ENCODE results near the gene KIF21A.

Gene KIF21A

DNA sequence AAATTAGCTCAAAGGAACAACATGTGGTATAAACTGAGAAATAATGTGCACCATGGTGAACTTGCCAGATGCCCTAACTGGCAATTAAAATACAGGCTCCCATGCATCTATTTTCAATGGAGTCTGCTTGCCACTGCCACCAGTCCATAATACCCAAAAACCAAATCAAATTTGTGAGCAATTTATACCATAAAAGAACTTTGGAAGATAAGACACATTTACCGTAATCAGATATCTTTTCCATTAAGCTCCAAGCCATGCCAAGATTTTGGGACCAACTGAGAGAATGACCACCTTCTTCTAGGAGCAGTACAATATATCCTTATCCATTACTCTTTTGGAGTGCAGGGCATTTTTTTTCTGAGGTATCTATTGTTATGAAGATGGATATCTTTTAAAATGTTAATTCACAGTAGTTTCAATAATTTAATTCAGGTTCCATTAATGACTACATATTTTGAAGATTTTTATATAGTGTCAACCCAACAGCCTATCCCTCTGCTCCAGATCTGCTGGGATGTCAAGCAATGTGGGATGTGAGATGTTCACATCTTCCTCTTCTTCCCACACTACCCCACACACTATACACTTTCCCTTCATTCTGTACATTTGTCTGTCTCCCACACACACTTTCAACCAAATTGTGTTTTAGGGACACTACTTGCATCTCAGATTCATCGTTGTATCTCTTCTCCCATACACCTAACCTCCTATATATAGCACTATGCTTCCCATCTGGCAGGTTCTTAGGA is 53.3 kb downstream of the KIF21A start:
- DNase-seq: no peak

DNA sequence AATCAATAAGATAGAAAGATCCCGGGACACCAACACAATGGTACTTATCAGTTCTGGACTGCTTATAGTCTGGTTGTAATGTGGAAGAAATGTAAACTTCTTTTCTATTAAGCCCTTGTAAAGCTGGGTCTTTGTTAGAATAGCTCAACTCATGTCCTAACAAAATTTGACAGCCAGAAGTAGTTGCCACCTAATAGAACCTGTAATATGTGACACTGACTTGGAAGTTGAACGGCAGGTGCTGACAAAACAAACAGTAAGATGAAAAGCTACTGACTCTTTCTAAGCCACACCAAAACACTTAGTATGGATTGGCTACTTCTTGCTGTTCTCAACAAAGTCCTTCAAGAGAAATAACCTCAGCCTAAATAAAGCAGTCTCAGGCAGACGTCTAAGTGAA is 56.6 kb downstream of the KIF21A start:
- DNase-seq: no peak

DNA sequence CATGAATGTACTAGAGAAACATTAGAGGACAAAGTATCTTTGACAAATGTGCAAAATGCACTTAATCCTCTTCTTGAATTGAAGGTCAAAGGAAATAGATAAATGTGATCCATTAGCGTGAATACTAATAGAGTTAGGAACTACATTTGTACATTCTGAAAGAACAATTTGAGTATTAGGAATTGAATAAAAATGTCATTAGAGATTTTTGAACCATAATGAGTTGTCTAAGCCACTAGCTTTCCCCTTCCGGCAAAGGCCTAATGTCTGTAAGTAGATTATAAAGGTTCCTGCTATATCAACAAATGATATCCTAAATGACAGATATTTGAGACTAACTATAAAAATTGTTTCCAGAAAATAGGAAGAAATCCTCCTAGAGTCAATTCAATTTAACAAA is 59.8 kb downstream of the KIF21A start:
- DNase-seq: no peak

DNA sequence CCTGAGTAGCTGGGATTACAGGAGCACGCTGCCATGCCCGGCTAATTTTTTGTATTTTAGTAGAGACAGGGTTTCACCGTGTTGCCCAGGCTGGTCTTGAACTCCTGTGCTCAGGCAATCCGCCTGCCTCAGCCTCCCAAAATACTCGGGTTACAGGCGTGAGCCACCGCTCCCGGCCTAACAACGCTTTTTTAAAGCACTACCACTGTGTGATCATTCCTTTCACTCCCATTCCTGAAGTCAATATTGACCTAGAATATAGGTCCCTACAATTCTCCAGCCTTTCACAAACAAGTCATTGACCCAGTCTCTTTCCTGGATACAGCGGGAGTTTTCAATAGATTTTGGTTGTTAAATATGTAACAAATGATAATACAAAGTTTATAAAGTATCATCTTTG is 62.8 kb downstream of the KIF21A start:
- DNase-seq: no peak

DNA sequence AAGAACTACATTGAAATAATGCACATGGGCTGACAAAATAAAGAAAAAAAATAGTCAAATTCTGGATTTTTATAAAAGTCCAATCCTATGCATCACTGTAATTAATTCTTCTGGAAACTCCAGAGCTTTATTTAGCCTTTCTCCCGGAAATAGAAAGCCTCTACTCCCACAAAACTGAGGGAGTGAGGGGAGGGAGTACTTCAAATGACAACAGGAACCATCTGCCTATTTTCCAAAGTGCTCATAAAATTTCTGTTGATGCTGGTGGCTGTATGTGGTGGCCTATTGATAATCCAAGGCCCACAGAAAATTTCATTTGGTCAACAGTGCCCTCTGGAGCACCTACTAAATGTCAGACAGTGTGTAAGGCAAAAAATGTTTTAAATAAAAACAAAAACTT is 64.6 kb downstream of the KIF21A start:
- no peak for DNase-seq

DNA sequence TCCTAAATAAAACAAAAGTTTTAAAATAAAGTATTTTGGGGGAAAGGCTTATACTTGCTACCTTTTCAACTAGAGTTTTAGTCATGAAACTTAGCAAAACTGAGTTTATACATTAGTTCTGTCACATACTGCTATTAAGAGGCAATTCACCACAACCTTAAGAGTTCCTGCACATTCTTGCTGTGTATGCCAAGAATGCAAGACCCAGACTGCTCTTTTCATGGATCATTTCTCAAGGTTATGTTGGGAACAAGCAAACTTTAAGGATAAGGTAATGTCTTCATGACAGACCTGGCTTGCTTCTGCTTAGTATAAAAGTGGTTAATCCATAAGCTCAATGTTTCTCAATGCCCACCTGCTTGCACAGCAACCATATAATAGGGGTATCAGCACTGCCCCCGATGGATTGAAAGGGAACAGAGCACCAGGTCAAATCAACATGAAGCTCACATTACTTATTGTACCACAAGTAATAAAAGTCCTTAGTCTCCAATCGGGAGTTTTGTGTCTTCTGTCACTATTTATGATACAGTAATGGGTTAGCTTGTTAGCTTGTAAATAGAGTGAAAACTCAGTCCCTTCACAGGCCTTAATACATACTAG is 67.6 kb downstream of the KIF21A start:
- DNase-seq: no peak

DNA sequence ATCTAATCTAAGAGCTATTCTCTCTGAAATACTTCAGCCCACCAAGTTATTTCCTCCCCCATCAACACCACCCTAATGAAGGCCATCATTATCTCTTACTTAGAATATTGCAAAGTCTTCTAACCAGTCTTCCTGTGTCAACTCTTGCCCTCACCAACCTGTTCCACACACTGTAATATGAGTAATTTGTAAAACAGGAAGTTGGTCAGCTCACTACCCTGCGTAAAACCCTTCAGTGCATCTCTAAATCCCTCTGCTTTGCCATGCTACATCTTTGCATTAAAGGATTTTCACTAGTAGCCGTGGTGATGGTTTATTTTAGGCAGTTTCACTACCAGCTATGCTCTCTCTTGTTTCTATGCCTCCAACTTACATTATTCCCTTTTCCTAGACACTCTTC is 70.0 kb downstream of the KIF21A start:
- DNase-seq: no peak

DNA sequence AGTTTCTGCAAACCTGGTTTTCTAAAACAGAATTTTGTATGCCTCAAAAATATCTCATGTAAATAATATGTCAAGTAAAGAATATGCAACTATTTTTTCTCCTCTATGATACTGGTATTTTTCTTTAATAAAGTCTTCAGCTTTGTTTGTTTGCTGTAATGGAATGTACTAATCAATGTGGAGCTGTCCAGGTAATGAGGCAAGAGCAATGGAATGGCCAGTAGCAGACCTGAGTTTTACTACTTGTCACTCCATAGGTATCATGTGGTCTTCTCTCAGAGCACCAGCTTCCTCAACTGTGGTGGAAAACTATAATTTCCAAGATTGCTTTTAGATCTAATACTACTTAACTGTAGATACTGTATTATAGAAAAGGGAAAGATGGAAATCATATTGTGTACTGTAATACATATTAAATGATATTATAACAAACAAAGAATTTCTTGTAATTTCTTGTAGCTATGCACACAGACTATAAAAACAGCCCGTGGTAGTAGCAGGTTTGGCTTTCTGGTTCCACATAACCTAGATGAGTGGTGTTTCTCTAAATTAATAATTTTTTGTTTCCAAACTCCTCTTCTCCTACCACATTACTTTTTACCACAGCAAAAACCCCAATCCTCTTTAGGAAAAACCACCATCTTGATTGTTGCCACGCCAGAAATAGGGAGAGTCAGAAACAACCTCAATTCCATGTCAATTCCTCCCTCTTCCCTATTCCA is 70.6 kb downstream of the KIF21A start:
- DNase-seq: no peak

DNA sequence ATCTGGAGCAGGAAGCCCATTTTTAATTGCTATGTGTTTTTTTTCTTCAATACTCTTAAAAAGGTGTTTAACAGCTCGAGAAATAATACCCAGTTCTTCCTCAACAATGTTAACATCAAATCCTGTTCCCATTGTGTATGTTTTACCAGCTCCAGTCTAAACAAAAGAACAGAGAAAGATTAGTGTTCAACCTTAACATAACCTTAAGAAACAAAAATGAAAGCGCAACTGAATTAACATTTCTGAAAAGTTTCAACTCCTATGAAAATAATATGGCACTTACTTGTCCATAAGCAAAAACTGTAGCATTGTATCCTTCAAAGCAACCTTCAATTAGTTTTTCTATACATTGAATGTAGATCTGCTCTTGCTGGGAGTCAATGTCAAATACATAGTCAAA is 73.2 kb downstream of the KIF21A start:
- DNase-seq: no peak

DNA sequence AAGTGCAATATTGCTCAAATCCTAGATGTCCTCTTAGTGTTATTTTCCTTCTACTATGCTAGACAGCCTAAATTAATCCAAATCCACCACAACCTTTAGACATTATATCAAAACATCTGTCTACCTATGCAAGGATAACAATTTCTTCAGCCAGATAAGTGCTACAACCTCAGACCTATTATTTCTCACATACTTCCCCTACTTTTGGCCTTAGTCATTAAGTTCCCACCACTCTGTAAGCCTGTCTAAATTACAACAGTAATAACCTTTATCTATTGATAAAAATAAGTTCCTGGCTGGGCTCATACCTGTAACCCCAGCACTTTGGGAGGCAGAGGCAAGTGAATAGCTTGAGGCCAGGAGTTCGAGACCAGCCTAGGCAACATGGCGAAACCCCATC is 74.0 kb downstream of the KIF21A start:
- DNase-seq: no peak

DNA sequence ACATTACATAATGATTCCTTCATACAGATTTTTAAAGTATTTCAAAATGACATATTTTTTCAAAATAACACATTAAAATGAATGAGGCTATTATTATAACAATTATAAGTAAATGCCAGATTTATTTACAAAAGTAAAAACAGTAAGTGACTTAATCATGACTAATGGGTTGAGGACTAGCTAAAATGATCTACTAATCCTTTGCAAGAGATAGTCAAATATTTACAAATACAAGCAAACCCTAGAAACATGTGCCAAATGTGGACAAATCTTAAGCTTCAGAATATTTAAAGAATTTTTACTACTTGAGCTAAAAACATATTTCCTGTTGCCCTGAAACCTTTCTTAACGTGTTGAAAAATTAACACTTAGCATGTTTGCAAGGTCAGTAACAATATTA is 74.8 kb downstream of the KIF21A start:
- DNase-seq: no peak

DNA sequence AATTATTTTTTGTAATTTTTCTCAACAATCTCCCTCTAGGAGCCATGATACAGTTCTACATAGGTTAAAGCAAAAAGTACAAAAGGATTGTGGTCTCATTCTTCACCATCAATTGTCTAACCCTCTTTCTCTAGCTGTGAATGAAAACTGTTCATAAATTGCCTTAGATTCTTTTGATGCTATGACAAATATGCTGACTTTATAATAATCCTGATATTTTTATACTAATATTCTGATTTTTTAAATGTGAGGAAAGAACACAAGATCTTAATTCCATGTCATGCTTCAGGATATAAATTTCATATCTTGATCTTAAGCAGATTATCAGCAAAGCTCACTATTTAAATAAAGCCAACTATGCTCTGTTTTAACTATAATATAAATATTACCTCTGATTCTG is 75.4 kb downstream of the KIF21A start:
- DNase-seq: no peak

DNA sequence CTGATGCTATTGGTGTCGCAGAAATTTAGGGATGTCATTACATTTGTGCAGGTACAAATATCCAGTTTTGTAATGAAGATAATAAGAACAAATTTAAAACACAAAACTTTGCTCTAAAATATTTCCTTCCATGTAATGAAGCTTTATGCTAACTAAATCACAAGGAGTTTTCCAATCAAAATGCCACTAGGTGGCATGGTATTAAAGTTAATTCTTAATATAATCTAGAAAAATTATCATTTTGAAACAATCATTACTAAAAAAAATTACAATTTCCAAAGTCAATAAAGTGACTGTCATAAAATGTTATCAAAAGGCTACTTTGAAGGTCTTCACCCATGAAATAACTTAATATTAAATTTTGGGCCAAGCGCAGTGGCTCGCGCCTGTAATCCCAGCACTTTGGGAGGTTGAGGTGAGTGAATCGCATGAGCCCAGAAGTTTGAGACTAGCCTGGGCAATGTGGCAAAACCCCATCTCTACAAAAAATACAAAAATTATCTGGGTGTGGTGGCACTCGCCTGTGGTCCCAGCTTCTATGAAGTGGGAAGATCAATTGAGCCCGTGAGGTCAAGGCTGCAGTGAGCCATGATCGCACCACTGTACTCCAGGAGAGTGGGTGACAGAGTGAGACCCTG is 77.4 kb downstream of the KIF21A start:
- no peak for DNase-seq

DNA sequence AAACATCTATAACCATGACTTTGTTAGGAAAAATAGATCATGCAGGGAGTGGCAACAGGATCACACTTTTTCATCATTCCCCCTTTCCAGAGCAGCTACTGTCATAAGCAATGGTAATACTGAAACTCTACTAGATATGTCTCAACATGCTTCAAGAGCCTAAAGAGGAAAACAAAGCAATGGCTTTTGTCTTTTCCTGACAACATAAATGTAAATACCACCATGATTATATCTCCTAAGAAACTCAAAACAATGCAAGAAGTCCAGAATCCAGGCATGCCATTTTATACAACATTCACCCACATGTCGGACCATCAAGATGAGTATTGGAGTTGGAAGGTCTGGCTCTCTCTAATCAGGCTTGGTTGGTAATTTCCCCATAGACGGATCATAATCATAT is 78.7 kb downstream of the KIF21A start:
- DNase-seq: no peak

DNA sequence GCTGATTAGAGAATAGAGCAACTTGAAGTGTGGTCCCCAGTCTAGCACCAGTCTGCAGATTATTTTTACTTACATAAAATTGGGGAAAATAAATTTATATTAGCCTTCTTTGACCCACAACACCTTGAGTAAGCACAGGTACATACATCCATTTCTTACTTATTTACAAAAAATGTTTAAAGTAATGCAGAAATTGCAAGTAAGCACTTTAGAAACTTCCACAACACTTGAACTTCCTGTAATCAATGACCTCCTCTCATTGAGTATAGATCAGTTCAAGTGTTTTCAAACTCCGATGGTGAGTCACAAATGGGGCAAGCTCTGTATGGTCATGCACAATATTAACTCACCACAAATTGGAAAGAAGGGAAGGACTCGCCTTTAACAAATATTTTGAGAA is 83.3 kb downstream of the KIF21A start:
- no peak for DNase-seq

DNA sequence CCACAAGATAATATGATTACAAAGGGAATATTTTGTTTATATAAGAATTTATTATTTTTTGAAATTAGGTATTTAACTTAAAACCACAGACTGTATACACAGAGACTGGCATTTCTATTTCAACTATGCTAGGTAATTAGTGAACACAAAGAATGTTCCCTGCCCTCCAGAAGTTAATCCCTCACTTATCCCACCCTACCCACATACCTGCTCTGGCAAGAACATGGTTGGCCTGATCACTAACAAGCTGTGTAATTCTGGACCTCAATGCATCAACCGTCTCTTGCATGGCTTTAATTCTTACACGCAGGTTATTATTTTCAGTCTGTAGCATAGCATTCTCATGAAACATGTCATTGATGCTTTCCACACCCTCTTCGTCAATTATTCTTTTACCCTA is 85.9 kb downstream of the KIF21A start:
- DNase-seq: no peak

DNA sequence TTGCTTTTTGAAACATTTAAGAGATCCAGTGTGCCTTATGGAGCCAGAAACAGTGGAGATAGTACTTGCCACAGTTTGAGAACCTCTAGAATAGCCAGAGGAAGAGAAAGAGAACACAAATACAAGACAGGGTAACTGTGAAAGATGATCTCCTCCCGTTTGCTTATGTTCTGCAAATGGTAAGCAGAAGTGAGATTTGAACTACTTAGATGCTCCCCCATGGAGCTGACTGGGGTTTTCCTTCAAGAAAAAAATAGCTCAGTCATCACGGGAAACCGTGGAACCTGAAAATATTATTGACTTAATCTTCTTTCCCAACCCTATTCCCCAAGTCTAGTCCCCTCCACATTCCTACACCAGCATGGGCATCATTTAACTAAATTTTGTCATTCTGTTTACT is 87.1 kb downstream of the KIF21A start:
- DNase-seq: no peak

DNA sequence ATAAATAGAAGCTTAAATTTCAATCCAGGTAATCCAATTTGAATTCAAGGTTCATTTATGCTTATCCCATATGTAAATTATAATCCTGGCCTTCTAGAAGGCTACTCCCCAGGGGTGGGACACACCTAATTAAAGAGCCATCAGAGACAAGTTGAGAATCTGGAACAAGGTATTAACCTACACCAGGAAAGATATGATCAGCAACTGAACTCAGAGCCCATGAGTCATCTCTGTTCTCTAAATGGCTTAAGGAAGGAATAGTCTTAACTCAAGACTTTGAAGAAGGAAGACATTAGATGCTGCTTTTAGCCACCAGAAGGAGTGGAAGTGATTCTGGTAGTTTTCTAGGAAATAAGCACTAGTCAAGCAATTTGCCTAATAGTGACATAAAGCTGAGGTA is 88.0 kb downstream of the KIF21A start:
- no peak for DNase-seq

DNA sequence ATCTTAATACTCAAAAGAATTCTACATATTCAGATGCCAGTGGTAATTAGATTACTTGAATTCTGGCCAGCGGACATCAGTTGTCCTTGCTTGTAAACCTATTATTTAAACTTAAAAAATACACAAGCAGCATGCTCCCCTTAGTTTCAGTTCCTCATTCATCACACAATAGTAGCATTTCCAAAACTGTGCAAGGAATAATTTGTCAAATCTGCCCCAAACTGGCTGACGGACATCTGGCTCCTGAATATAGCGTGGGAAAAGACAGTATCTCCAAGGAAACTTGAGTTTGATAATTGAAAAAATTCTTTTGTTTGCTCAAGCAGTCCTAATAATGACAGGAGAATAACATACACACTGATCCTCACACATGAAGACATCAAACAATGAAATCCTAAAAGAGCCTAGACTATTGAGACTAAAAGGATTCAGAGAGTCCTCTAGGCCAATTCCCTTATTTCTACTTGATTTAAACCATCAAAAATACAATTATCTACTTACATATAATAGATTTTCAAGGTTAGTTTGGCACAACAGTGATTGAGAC is 90.4 kb downstream of the KIF21A start:
- DNase-seq: no peak

DNA sequence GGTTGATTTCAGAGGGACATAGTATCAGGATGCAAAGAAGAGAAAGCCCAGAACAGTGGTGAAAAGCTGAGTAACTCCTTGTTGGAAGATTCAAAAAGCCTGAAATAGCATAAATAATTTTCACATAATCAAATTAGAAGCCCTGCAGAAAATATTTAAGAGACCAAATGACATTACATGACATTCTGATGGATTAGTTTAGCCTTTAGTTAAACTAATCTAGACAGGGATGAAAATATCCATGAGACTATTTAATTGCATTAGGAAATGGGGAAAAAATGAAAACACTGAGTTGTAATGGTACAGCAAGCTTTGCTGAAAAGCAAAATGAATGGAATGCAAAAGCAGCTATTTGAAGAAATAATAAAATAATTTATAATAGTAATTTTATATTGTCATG is 91.8 kb downstream of the KIF21A start:
- DNase-seq: no peak

DNA sequence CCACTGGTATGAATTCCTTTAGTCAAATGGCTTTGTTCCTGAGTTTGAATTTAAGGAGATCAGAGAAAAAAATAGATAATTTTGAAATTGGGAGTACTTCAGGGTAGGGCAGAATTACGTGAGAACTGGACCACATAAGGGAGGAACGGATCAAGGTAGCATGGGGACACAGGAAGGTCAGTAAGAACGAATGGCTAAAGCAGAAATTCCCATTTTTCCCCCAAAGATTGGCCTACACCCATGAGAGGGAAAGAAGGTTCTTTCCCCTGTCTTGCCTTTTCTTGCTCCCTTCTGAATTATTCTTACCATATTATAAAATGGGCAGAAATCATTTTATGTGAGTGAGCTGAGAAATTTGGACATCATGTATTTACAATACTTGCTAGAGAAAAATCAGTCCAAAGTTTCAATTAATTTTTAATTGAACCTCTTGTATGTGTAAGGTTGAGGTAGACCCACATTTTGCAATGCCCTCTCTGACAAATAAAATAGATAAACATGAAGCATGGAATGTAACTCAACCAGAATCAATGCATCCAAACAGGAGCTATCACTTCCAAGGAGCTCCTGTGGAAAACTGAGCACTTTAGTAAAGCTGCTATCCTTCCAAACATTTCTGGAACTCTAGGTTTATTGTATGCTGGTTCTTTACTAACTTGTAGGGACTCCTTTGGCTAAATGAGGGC is 93.8 kb downstream of the KIF21A start:
- no peak for DNase-seq

DNA sequence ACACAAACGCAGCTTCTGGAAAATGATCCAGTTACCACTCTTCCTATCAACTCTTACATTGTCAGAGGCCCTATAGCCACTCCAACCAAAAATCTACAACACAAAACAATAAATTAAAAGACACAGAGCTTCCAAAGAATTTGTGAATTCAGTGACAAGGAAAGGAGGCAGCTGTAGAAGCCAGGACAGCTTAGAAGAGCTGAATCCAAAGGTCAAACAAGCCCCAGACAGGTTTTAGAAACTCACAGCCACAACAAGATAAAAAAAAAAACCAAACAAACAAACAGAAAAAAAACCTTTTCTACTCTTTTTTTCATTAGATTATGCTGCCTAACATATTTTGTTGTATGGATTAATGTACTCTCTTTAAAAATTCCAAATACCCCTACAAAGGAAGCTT is 94.4 kb downstream of the KIF21A start:
- DNase-seq: no peak

DNA sequence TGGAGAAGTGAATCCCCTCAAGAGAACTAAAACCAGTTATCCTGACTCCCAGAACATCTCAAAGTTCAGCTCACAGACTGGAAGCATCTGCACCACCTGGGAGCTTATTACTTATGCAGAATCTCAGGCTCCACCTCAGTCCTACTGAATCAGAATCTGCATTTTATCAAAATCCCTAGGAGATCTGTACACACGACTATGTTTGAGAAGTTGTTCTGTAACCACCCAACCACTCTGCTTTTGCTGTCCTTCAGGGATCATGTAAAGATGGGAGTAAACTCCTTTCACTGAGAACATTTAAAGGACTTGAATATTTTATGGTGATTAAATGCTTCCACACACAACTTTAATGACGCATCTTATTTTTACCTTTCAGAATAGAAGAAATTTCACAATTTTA is 98.0 kb downstream of the KIF21A start:
- DNase-seq: no peak

All from activated naive CD4-positive, alpha-beta T cell (primary cell).